Brain microvascular endothelial cell (primary cell): ENCODE measurements around the gene HAPLN3.

Experiments
- DNase-seq: peaks from one replicate; pipeline ENCODE4 v3.0.0-alpha.2; 2020
- H3K27ac ChIP-seq: fragments of 250-450 bp; sonication (Bioruptor Pico); 2 replicates; pipeline ENCODE4 v1.5.1; 2020; ENCODE audit warnings: mild to moderate bottlenecking, moderate library complexity
- H3K27me3 ChIP-seq: fragments of 250-450 bp; sonication (Bioruptor Pico); replicated peaks from 2 replicates; pipeline ENCODE4 v1.5.1; 2020; ENCODE audit warnings: mild to moderate bottlenecking
- H3K36me3 ChIP-seq: fragments of 250-450 bp; sonication (Bioruptor Pico); replicated peaks from 2 replicates; pipeline ENCODE4 v1.5.1; 2020; ENCODE audit warnings: mild to moderate bottlenecking
- H3K4me3 ChIP-seq: 2 replicates; pipeline ENCODE4 v1.5.1; 2011; ENCODE audit warnings: low read depth, mild to moderate bottlenecking, control low read depth, low read length, moderate library complexity
- in situ Hi-C: cut with HindIII; loops from 2 replicates; pipeline ENCODE4 v1.10.0; 2017; ENCODE audit warnings: low sequenced_read_pairs, low pct_ligation_motif_present
- TF ChIP-seq, protein P1 (sequence below): IDR thresholded peaks from 2 replicates; pipeline ENCODE4 v1.5.1; 2011; ENCODE audit warnings: low read depth, mild to moderate bottlenecking, moderate library complexity, low read length, control low read depth, inconsistent platforms; ENCODE audit errors: missing control alignments

Gene HAPLN3

DNA sequence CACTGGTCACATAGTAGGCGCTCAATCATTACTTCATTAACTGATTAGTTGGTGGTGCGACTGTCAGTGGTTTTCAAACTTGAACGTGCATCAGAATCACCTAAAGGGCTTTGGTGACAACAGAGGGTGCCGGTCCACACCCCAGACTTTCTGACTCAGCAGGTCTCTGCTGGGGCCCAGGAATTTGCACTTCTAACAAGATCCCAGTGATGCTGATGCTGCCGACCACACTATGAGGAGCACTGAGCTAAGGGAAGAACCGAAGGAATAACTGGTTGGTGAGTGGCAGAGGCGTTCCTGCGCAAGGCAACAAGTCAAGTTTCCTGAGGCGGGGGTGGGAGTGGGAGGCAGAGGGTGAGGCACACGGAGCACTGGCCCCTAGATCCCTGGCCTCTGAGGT is 18.8 kb downstream of the HAPLN3 start:
- Histone ChIP-seq H3K27me3 (peaks cover 14% of the 10 kb centered on the region), H3K36me3 (no peaks in the 10 kb centered on the region), H3K27ac (no peak overlapping the region), H3K4me3 (no peak overlapping the region)
- DNase-seq = no peak
- in situ Hi-C loops = no loop called here
- TF ChIP-seq, protein P1, sequence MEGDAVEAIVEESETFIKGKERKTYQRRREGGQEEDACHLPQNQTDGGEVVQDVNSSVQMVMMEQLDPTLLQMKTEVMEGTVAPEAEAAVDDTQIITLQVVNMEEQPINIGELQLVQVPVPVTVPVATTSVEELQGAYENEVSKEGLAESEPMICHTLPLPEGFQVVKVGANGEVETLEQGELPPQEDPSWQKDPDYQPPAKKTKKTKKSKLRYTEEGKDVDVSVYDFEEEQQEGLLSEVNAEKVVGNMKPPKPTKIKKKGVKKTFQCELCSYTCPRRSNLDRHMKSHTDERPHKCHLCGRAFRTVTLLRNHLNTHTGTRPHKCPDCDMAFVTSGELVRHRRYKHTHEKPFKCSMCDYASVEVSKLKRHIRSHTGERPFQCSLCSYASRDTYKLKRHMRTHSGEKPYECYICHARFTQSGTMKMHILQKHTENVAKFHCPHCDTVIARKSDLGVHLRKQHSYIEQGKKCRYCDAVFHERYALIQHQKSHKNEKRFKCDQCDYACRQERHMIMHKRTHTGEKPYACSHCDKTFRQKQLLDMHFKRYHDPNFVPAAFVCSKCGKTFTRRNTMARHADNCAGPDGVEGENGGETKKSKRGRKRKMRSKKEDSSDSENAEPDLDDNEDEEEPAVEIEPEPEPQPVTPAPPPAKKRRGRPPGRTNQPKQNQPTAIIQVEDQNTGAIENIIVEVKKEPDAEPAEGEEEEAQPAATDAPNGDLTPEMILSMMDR = no peak

DNA sequence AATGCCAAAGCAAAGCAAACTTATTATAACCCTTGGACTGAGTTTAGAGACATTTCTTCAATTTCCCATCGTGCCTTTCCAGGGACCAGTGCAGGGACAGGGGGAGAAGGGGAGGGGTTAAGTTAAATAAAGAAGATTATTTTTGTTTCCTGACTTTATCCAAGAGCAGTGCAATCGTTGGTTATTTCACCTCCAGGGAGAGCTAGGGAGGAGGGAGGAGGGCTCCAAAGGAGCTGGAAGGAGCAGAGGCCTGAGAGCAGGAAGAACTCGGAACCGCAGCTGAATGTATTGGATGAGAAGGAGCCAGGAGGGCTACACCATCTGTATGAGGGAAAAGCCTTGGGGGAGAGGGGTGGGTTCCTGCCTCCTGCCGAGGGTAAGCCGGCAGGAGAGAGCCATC is 20.7 kb downstream of the HAPLN3 start:
- Histone ChIP-seq H3K27me3 (peaks cover 15% of the 10 kb centered on the region), H3K4me3 (no peak overlapping the region), H3K27ac (no peak overlapping the region), H3K36me3 (no peaks in the 10 kb centered on the region)
- no peak for DNase-seq
- TF ChIP-seq, protein P1 = no peak
- in situ Hi-C loops = no loop called here

DNA sequence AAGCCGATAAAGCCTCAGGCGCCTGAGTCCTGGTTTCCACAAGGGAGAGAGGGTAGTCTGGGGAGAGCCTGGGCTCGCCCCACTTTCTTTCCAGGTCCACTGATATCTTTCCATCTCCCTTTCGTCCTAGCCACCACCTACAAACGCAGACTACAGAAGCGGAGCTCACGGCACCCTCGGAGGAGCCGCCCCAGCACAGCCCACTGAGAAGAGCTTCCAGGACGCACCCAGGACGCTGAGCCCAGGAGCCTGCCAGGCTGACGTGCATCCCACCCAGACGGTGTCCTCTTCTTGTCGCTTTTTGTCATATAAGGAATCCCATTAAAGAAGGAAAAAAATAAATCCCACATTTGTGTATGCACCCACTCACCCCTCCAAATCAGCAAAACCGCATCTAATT is 21.1 kb downstream of the HAPLN3 start:
- DNase-seq = no peak
- Histone ChIP-seq H3K36me3 (no peaks in the 10 kb centered on the region), H3K27me3 (peaks cover 15% of the 10 kb centered on the region), H3K4me3 (no peak overlapping the region), H3K27ac (no peak overlapping the region)
- TF ChIP-seq, protein P1 = no peak
- in situ Hi-C loops = no loop called here

DNA sequence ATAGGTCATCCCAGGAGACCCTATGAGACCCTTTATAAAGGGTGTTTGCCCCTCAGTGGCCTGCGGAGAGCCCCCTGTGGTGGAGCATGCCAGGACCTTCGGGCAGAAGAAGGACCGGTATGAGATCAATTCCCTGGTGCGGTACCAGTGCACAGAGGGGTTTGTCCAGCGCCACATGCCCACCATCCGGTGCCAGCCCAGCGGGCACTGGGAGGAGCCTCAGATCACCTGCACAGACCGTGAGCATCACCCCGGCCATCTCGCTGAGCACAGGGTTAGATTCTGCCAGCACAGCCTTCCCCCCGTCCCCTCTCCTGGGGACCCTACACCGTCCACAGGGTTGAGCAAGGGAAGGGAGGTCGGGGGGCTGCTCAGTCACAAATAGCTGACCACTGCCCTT is 21.6 kb downstream of the HAPLN3 start:
- H3K36me3 ChIP-seq = no peaks in the 10 kb centered on the region
- H3K4me3 ChIP-seq = no peak overlapping the region
- in situ Hi-C loops = no loop called here
- no peak for DNase-seq
- TF ChIP-seq, protein P1 = no peak
- no peak overlapping the region for H3K27ac ChIP-seq
- peaks cover 16% of the 10 kb centered on the region for H3K27me3 ChIP-seq

GRCh38 chr15:88872706-88873105 is 22.6 kb downstream of the HAPLN3 start:
- Histone ChIP-seq H3K27me3 (peaks cover 19% of the 10 kb centered on the region), H3K4me3 (no peak overlapping the region), H3K36me3 (no peaks in the 10 kb centered on the region), H3K27ac (no peak overlapping the region)
- TF ChIP-seq, protein P1 = no peak
- DNase-seq = no peak
- in situ Hi-C loops = no loop called here

GRCh38 chr15:88872106-88872505 is 23.2 kb downstream of the HAPLN3 start:
- TF ChIP-seq, protein P1 = no peak
- in situ Hi-C loops = no loop called here

More at GRCh38 chr15:88872106-88872505, 23.2 kb downstream of the HAPLN3 start:
- Histone ChIP-seq H3K36me3 (no peaks in the 10 kb centered on the region), H3K27ac (no peak overlapping the region), H3K27me3 (peaks cover 19% of the 10 kb centered on the region), H3K4me3 (no peak overlapping the region)
- no peak for DNase-seq
